WI38 (cell line): ENCODE measurements around the gene POU2F3.

Experiments
- H3K4me3 ChIP-seq: 2 replicates; pipeline ENCODE4 v1.5.1; 2011; ENCODE audit warnings: low read depth, mild to moderate bottlenecking, control low read depth, low read length
- CTCF ChIP-seq: IDR thresholded peaks from 2 replicates; pipeline ENCODE4 v1.5.1; 2012; ENCODE audit warnings: low read depth, mild to moderate bottlenecking, control low read depth, low read length

The POU2F3 gene

GRCh38 chr11:120329556-120329955 lies 89.6 kb downstream of the POU2F3 start:
- no peak overlapping the region for H3K4me3 ChIP-seq
- no peak for TF ChIP-seq CTCF

- no peak overlapping the region for H3K4me3 ChIP-seq
- TF ChIP-seq CTCF = no peak
Measured at GRCh38 chr11:120330045-120330444, 90.1 kb downstream of the POU2F3 start.

GRCh38 chr11:120331301-120331996 lies 91.5 kb downstream of the POU2F3 start:
- no peak for TF ChIP-seq CTCF
- H3K4me3 ChIP-seq = no peak overlapping the region

GRCh38 chr11:120332822-120333716 lies 93.1 kb downstream of the POU2F3 start:
- TF ChIP-seq CTCF = no peak
- no peak overlapping the region for H3K4me3 ChIP-seq

- H3K4me3 ChIP-seq = no peak overlapping the region
- TF ChIP-seq CTCF = no peak
Measured at GRCh38 chr11:120333801-120334200, 93.9 kb downstream of the POU2F3 start.

- TF ChIP-seq CTCF = no peak
- H3K4me3 ChIP-seq = no peak overlapping the region
Measured at GRCh38 chr11:120334332-120334731, 94.4 kb downstream of the POU2F3 start.

- TF ChIP-seq CTCF = peak; percentile 24; the same call in 1 of the 2 replicates
- H3K4me3 ChIP-seq = peak overlapping the region; percentile 71
Measured at GRCh38 chr11:120334894-120335462, 95.0 kb downstream of the POU2F3 start.
